Measurements from ENCODE around the gene MRGPRX2.

GRCh38 chr11:19073454-19074415, 13.2 kb upstream of the MRGPRX2 start:
- TF ChIP-seq CTCF (IDR thresholded peaks at IDR 0.05; ENCODE audit: low read depth, low read length, poor library complexity, severe bottlenecking) (no peak), EZH2phosphoT487 (IDR thresholded peaks at IDR 0.05; ENCODE audit: borderline replicate concordance, low read length) (no peak)
